HepG2 (cell line): ENCODE measurements around the gene NUCB1. TPM values are rescaled to one million over a fixed set of nuclear protein-coding genes. Genes with fewer than 3 reads are reported as not detected.

Experiments
- DNMT3B ChIP-seq: conservative IDR thresholded peaks from 2 replicates; pipeline ENCODE4 v1.6.1; 2016; ENCODE audit warnings: missing biosample characterization, control low read depth
- EP300 ChIP-seq, 3 experiments: sonication (generic) in 1 of 3; formaldehyde crosslinking in 1 of 3; IDR thresholded peaks; 2 replicates each; pipeline versions ENCODE4 v1.5.1 to v1.6.1; 2011 to 2020; ENCODE audit warnings: low read depth in 2 of 3, low read length in 2 of 3, borderline replicate concordance in 1 of 3, improper control_type of control experiment in 1 of 3, mild to moderate bottlenecking in 1 of 3, missing genetic modification reagents in 1 of 3, moderate library complexity in 1 of 3
- GATA4 ChIP-seq: sonication (generic); IDR thresholded peaks from 2 replicates; pipeline ENCODE4 v1.6.1; 2016; ENCODE audit warnings: antibody characterized with exemption, low read depth, borderline replicate concordance
- HOXA9 ChIP-seq: sonication (generic); formaldehyde crosslinking; IDR thresholded peaks from 2 replicates; pipeline ENCODE4 v1.8.1; 2022; ENCODE audit warnings: missing genetic modification reagents, mild to moderate bottlenecking, moderate library complexity, borderline replicate concordance
- JUN ChIP-seq: sonication (generic); formaldehyde crosslinking; IDR thresholded peaks from 2 replicates; pipeline ENCODE4 v1.4.0; 2020; ENCODE audit warnings: mild to moderate bottlenecking, missing genetic modification reagents
- KLF16 ChIP-seq, 2 experiments: sonication (generic) in 1 of 2; formaldehyde crosslinking in 1 of 2; IDR thresholded peaks; 2 replicates each; pipeline versions ENCODE4 v1.6.1 to v1.8.0; 2016 to 2023; ENCODE audit warnings: missing genetic modification reagents in 2 of 2, missing compliant biosample characterization in 1 of 2
- MIER3 ChIP-seq: IDR thresholded peaks from 2 replicates; pipeline ENCODE4 v1.6.1; 2016; ENCODE audit warnings: missing compliant biosample characterization, borderline replicate concordance
- MTA1 ChIP-seq: sonication (generic); formaldehyde crosslinking; IDR thresholded peaks from 2 replicates; pipeline ENCODE4 v1.4.0; 2020; ENCODE audit warnings: missing genetic modification reagents, mild to moderate bottlenecking, borderline replicate concordance
- NR1H2 ChIP-seq: sonication (generic); formaldehyde crosslinking; IDR thresholded peaks from 2 replicates; pipeline ENCODE4 v1.8.1; 2022; ENCODE audit warnings: low read depth, missing genetic modification reagents, borderline replicate concordance
- PHF21A ChIP-seq: sonication (generic); formaldehyde crosslinking; IDR thresholded peaks from 2 replicates; pipeline ENCODE4 v1.5.0; 2020; ENCODE audit warnings: mild to moderate bottlenecking, missing genetic modification reagents
- PHF8 ChIP-seq: sonication (generic); formaldehyde crosslinking; IDR thresholded peaks from 2 replicates; pipeline ENCODE4 v1.5.0; 2020; ENCODE audit warnings: missing genetic modification reagents
- RBFOX2 ChIP-seq: fragments of 200-400 bp; formaldehyde crosslinking; IDR thresholded peaks from 2 replicates; pipeline ENCODE4 v1.6.1; 2017; ENCODE audit warnings: low read depth, mild to moderate bottlenecking, low read length
- RCOR2 ChIP-seq: IDR thresholded peaks from 2 replicates; pipeline ENCODE4 v1.6.1; 2016; ENCODE audit warnings: missing biosample characterization, missing genetic modification reagents
- RXRA ChIP-seq: sonication (generic); formaldehyde crosslinking; IDR thresholded peaks from 2 replicates; pipeline ENCODE4 v1.5.1; 2020; ENCODE audit warnings: missing genetic modification reagents
- SAP130 ChIP-seq: IDR thresholded peaks from 2 replicates; pipeline ENCODE4 v1.6.1; 2016; ENCODE audit warnings: low read depth
- SETDB1 ChIP-seq: sonication (generic); formaldehyde crosslinking; IDR thresholded peaks from 2 replicates; pipeline ENCODE4 v1.5.1; 2020; ENCODE audit warnings: missing genetic modification reagents, mild to moderate bottlenecking, borderline replicate concordance
- SMAD3 ChIP-seq: sonication (generic); formaldehyde crosslinking; IDR thresholded peaks from 2 replicates; pipeline ENCODE4 v1.4.0; 2020; ENCODE audit warnings: missing genetic modification reagents
- TCF7 ChIP-seq: sonication (generic); IDR thresholded peaks from 2 replicates; pipeline ENCODE4 v1.6.1; 2016; ENCODE audit warnings: antibody characterized with exemption, low read depth
- ZBTB38 ChIP-seq: sonication (generic); formaldehyde crosslinking; IDR thresholded peaks from 2 replicates; pipeline ENCODE4 v1.5.1; 2020; ENCODE audit warnings: mild to moderate bottlenecking, missing genetic modification reagents
- ZGPAT ChIP-seq: IDR thresholded peaks from 2 replicates; pipeline ENCODE4 v1.6.1; 2016; ENCODE audit warnings: mild to moderate bottlenecking
- ZMYM3 ChIP-seq: sonication (generic); formaldehyde crosslinking; IDR thresholded peaks from 2 replicates; pipeline ENCODE4 v1.5.1; 2020; ENCODE audit warnings: mild to moderate bottlenecking, missing genetic modification reagents
- ZNF335 ChIP-seq: sonication (generic); formaldehyde crosslinking; IDR thresholded peaks from 2 replicates; pipeline ENCODE4 v1.4.0; 2020; ENCODE audit warnings: missing genetic modification reagents
- ZNF431 ChIP-seq: sonication (generic); formaldehyde crosslinking; IDR thresholded peaks from 2 replicates; pipeline ENCODE4 v1.9.0; 2022; ENCODE audit warnings: missing genetic modification reagents, low read depth, mild to moderate bottlenecking, borderline replicate concordance
- ZNF451 ChIP-seq: sonication (generic); formaldehyde crosslinking; IDR thresholded peaks from 2 replicates; pipeline ENCODE4 v1.5.0; 2020; ENCODE audit warnings: mild to moderate bottlenecking, missing genetic modification reagents
- ZNF619 ChIP-seq: sonication (generic); formaldehyde crosslinking; IDR thresholded peaks from 2 replicates; pipeline ENCODE4 v1.4.0; 2020; ENCODE audit warnings: mild to moderate bottlenecking, missing genetic modification reagents
- ZNF670 ChIP-seq: sonication (generic); formaldehyde crosslinking; IDR thresholded peaks from 2 replicates; pipeline ENCODE4 v1.8.0; 2022; ENCODE audit warnings: mild to moderate bottlenecking, missing genetic modification reagents, borderline replicate concordance
- ZNF703 ChIP-seq: sonication (generic); formaldehyde crosslinking; IDR thresholded peaks from 2 replicates; pipeline ENCODE4 v1.5.1; 2020; ENCODE audit warnings: missing genetic modification reagents, mild to moderate bottlenecking, moderate library complexity, borderline replicate concordance
- ZNF790 ChIP-seq: sonication (generic); formaldehyde crosslinking; IDR thresholded peaks from 2 replicates; pipeline ENCODE4 v1.8.0; 2022; ENCODE audit warnings: missing genetic modification reagents, mild to moderate bottlenecking, borderline replicate concordance
- ZNF883 ChIP-seq: sonication (generic); formaldehyde crosslinking; IDR thresholded peaks from 2 replicates; pipeline ENCODE4 v1.5.1; 2020; ENCODE audit warnings: mild to moderate bottlenecking, missing genetic modification reagents; ENCODE audit errors: not compliant biosample characterization
- polyA plus RNA-seq, 8 experiments: library from polyadenylated mRNA; depleted of rRNA in 3 of 8; stranded (reverse) in 7 of 8; unstranded in 1 of 8; fragments of >200 nt; fragmentation: Illumina TruSeq in 4 of 8; extraction: Trizol in 4 of 8; gene quantifications; 2 replicates each; pipeline versions ENCODE4 v1.2.1 to v1.2.3, GENCODE V29; 2011 to 2016; ENCODE audit warnings: low read depth in 4 of 8, missing spikeins in 1 of 8, mixed read lengths in 1 of 8; ENCODE audit not compliant: insufficient read depth in 1 of 8
- total RNA-seq, 5 experiments: library from RNA; depleted of rRNA; stranded (reverse); fragments of >200 nt; fragmentation: Illumina TruSeq; extraction: Trizol; gene quantifications; 2 replicates each; pipeline ENCODE4 v1.2.3, GENCODE V29; 2016; ENCODE audit warnings: low read depth in 1 of 5
- TF ChIP-seq, protein P1 (sequence below): sonication (generic); formaldehyde crosslinking; IDR thresholded peaks from 2 replicates; pipeline ENCODE4 v1.5.0; 2020; ENCODE audit warnings: mild to moderate bottlenecking, missing genetic modification reagents

Gene NUCB1
- total and polyA plus RNA-seq, 2 of the 13 experiments (the other 11 are each of a cell fraction or from before 2014, with no cell fraction given), result 82.3 to 106 TPM

DNA sequence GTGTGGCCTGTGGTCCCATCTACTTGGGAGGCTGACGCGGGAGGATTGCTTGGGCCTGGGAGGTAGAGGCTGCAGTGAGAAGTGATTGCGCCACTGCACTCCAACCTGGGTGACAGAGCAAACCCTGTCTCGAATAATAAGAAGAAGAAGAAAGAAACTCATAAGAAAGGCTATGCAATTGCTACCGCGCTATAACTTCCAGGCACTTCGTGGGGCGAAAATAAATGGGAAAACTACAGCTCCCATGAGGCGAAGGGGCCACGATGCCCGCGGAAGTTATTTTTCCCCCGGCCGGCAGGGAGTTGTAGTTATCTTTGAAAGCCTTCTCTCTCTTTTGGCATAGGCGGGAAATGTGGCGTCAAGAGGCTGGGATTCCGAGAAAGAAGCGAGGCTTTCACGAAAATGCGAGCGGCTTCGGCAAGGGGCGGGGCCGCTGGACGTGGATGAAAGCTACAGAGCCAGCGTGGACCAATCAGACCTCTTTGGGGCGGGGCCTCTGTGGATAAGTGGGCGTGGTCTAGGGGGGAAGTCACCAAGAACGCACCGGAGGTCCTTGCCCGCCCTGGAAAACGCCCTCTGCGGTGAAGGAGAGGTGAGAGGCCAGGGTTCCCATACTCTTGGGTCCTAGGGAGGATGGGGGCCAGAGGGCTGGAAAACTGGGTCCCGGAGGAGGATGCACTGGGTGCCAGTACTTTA, at the start of gene NUCB1 (continued):
- TF ChIP-seq ZNF703 (CRISPR knock-in tag) (no peak), ZNF883 (CRISPR knock-in tag) (peak; percentile 55), PHF21A (peak; percentile 45; the same call in 1 of the 2 replicates), KLF16 (CRISPR knock-in tag; IDR thresholded peaks at IDR 0.05) (peak in 1 of 2 experiments; percentile 60; a peak in 1 of 4 replicates), ZNF335 (CRISPR knock-in tag) (peak; percentile 84; the same call in 1 of the 2 replicates), HOXA9 (CRISPR knock-in tag) (no peak), PHF8 (CRISPR knock-in tag) (peak; percentile 35; the same call in 1 of the 2 replicates), MIER3 (CRISPR knock-in tag) (peak; percentile 64; the same call in 1 of the 2 replicates), ZGPAT (CRISPR knock-in tag) (peak; percentile 31; the same call in 1 of the 2 replicates), TCF7 (no peak), ZNF670 (CRISPR knock-in tag) (no peak), RBFOX2 (no peak), RXRA (CRISPR knock-in tag) (no peak), ZNF451 (CRISPR knock-in tag) (no peak; the same call in 1 of the 2 replicates), ZBTB38 (no peak), SMAD3 (CRISPR knock-in tag) (no peak), ZNF790 (CRISPR knock-in tag) (no peak), SAP130 (CRISPR knock-in tag) (peak; percentile 85), DNMT3B (no peak), SETDB1 (CRISPR knock-in tag) (no peak), RCOR2 (CRISPR knock-in tag) (no peak), GATA4 (no peak), ZNF431 (no peak), NR1H2 (CRISPR knock-in tag) (no peak), JUN (CRISPR knock-in tag) (no peak), ZNF619 (CRISPR knock-in tag) (no peak), EP300 (IDR thresholded peaks at IDR 0.05; ENCODE audit: low read depth in 2 of 2, low read length in 2 of 2) (no peak), EP300 (CRISPR knock-in tag; IDR thresholded peaks at IDR 0.05; ENCODE audit: borderline replicate concordance) (no peak), MTA1 (0 out of 2 replicates have a peak, but pooled peaks have one; percentile 32), ZMYM3 (CRISPR knock-in tag) (peak; percentile 44; the same call in 1 of the 2 replicates)
- TF ChIP-seq, protein P1, sequence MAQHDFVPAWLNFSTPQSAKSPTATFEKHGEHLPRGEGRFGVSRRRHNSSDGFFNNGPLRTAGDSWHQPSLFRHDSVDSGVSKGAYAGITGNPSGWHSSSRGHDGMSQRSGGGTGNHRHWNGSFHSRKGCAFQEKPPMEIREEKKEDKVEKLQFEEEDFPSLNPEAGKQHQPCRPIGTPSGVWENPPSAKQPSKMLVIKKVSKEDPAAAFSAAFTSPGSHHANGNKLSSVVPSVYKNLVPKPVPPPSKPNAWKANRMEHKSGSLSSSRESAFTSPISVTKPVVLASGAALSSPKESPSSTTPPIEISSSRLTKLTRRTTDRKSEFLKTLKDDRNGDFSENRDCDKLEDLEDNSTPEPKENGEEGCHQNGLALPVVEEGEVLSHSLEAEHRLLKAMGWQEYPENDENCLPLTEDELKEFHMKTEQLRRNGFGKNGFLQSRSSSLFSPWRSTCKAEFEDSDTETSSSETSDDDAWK, result no peak
